GM19025 (cell line): Measurements from ENCODE around the gene DEFB128.

Experiments used
- ATAC-seq: cut with Tn5 transposase; IDR thresholded peaks from one replicate; pipeline ENCODE4 v1.9.1; 2021; ENCODE audit warnings: mild to moderate bottlenecking, low read depth, moderate library complexity; ENCODE audit not compliant: unreplicated experiment

DEFB128 gene

DNA sequence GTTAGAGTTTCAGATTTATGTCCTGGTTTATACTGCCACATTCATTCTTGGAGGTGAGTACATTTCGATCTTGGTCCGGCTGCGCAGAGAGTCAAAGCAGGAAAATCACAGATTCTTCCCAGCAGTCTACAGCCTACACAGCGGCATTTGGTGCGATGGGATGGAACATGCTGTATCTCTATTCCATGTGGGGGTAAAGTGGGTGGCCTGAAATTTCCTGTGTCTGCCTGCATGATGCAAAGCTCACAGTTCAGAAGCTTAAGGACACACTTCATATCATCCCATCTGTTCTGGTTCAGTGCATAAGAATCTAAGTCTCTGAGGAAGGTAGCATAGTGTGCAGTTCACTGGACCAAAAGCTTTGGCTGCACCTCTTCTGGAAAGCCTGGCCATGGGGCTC lies 32.4 kb downstream of the DEFB128 start, which contains the start of gene DEFB127:
TSS of gene DEFB127 (plus strand) at position 301 of the 400 bp plus-strand sequence. CDS start at position 392, 91 bp downstream.
- ATAC-seq = no peak

GRCh38 chr20:152131-152530 lies 37.4 kb downstream of the DEFB128 start:
- no peak for ATAC-seq

DNA sequence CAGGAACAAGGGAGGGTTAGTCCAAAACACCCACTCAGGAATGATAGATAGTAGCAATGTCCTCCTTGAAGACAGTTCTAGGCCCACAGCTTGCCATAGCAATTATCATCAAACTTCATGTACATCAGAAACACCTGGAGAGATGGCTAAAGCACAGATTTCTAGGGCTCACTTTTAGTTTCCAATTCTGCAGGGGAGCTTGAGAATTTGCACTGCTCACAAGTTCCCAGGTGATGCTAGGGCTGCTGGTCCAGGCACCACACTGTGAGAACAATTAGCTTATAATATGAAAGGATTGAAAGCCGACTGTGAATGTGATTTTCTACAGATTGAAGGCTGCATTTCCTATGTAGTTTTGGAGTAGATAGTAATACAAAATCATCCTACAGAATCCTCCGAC lies 43.6 kb downstream of the DEFB128 start:
- no peak for ATAC-seq

- no peak for ATAC-seq
Measured at GRCh38 chr20:142290-142689, 47.2 kb downstream of the DEFB128 start, which contains the start of gene DEFB126. TSS of gene DEFB126 (plus strand) at chr20:142590. CDS start at chr20:142629, 39 bp downstream.
